Measurements from ENCODE around the gene DGCR2. TPM values are rescaled to one million over a fixed set of nuclear protein-coding genes. Genes with fewer than 3 reads are reported as not detected.
"Not testable (repeated sequence)": the region's sequence is repeated elsewhere in the genome, so short reads cannot be mapped to it uniquely, and the experiment has no call there.

The DGCR2 gene
- total and polyA plus RNA-seq, 3 donors from 2014 or later, result 64.6 to 106 (median 89.5) TPM

GRCh38 chr22:19037282-19038163 is 84.7 kb downstream of the DGCR2 start:
- no peaks in the 10 kb centered on the region for H3K36me3 ChIP-seq (ENCODE audit: low read depth, missing control alignments)
- no peak overlapping the region for H3K27ac ChIP-seq
- intact Hi-C loops (cut with DNase I; ENCODE audit: low total_unique reads), result no loop called here
- DNase-seq, result no peak
- no peaks in the 10 kb centered on the region for H3K4me1 ChIP-seq
- TF ChIP-seq, protein P1, sequence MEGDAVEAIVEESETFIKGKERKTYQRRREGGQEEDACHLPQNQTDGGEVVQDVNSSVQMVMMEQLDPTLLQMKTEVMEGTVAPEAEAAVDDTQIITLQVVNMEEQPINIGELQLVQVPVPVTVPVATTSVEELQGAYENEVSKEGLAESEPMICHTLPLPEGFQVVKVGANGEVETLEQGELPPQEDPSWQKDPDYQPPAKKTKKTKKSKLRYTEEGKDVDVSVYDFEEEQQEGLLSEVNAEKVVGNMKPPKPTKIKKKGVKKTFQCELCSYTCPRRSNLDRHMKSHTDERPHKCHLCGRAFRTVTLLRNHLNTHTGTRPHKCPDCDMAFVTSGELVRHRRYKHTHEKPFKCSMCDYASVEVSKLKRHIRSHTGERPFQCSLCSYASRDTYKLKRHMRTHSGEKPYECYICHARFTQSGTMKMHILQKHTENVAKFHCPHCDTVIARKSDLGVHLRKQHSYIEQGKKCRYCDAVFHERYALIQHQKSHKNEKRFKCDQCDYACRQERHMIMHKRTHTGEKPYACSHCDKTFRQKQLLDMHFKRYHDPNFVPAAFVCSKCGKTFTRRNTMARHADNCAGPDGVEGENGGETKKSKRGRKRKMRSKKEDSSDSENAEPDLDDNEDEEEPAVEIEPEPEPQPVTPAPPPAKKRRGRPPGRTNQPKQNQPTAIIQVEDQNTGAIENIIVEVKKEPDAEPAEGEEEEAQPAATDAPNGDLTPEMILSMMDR (IDR thresholded peaks at IDR 0.05), result no peak
- no peak for TF ChIP-seq POLR2A (IDR thresholded peaks at IDR 0.05)
- H3K27me3 ChIP-seq, result no peaks in the 10 kb centered on the region
- WGBS, 2 donors, result 86 to 87% methylated on average over 17 of the region's 17 CpGs
- H3K4me3 ChIP-seq, result no peak overlapping the region
- no peaks in the 10 kb centered on the region for H3K9me3 ChIP-seq

GRCh38 chr22:19036523-19037273 is 85.5 kb downstream of the DGCR2 start:
- no peak for DNase-seq
- Histone ChIP-seq H3K9me3 (no peaks in the 10 kb centered on the region), H3K27me3 (no peaks in the 10 kb centered on the region), H3K4me3 (no peak overlapping the region), H3K4me1 (no peaks in the 10 kb centered on the region), H3K36me3 (ENCODE audit: low read depth, missing control alignments) (no peaks in the 10 kb centered on the region), H3K27ac (no peak overlapping the region)
- intact Hi-C loops (cut with DNase I; ENCODE audit: low total_unique reads), result no loop called here
- WGBS, 2 donors, result 85 to 90% methylated on average over 13 to 17 of the region's 17 CpGs
- no peak for TF ChIP-seq POLR2A (IDR thresholded peaks at IDR 0.05)
- TF ChIP-seq, protein P1 (IDR thresholded peaks at IDR 0.05), result no peak

DNA sequence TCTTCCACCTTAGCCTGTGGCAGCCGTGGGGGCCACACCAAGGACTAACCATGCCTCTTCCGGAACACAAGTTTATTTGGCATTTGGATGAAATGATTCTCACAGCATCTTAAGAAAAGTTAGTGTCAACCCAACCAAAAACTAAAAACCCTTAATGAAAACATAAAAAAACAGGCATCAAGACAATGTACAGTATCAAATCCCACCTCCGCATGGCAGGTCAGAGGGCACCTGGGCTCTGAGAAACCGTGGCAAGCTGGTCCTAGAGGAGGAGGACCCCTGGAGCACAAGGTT is 86.0 kb downstream of the DGCR2 start:
- intact Hi-C loops (cut with DNase I; ENCODE audit: low total_unique reads), result no loop called here
- DNase-seq, result no peak
- H3K27me3 ChIP-seq, result no peaks in the 10 kb centered on the region
- 78% methylated on average over 4 of the region's 4 CpGs for WGBS, 2 donors
- no peaks in the 10 kb centered on the region for H3K9me3 ChIP-seq
- H3K27ac ChIP-seq, result no peak overlapping the region
- H3K4me3 ChIP-seq, result no peak overlapping the region
- H3K4me1 ChIP-seq, result no peaks in the 10 kb centered on the region
- no peaks in the 10 kb centered on the region for H3K36me3 ChIP-seq (ENCODE audit: low read depth, missing control alignments)
- TF ChIP-seq, protein P1 (IDR thresholded peaks at IDR 0.05), result no peak
- no peak for TF ChIP-seq POLR2A (IDR thresholded peaks at IDR 0.05)

DNA sequence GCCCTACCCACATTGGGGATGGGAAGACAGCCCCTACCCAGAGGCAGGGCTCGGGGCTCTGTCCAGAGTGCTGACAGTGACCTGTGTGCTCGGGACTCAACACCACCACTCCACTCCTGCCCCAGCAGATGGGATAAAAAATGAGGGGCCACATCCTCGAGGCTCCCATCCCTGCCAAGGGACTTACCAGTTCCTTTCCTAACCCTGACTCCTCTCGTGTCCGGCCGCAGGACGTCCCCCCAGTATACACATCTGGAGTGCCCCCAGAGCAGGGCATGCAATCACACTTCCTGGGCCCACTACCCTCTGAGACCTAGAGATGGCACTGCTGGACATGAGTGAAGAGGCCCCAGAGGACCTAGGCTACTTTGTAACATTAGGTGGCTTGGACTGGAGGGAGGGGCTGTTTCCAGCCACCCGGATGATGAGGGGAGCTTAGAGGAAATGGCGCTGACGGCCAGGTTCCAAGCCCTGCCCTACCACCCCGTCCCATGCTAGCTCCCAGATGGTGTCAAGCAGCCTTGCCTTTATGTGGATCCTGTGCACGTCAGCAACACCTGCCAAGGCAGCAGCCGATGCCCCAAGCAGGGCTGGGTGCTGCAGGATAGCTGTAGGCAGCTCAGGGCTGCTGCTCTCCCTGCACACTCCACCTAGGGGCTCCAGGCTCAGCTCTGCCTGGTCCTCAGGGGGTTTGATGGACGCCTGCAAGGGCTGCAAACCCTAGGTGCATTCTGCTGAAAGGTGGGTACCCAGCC is 86.6 kb downstream of the DGCR2 start:
- H3K4me1 ChIP-seq, result no peaks in the 10 kb centered on the region
- intact Hi-C loops (cut with DNase I; ENCODE audit: low total_unique reads), result no loop called here
- H3K27me3 ChIP-seq, result no peaks in the 10 kb centered on the region
- H3K4me3 ChIP-seq, result no peak overlapping the region
- no peaks in the 10 kb centered on the region for H3K36me3 ChIP-seq (ENCODE audit: low read depth, missing control alignments)
- H3K9me3 ChIP-seq, result no peaks in the 10 kb centered on the region
- no peak for TF ChIP-seq POLR2A (IDR thresholded peaks at IDR 0.05)
- TF ChIP-seq, protein P1 (IDR thresholded peaks at IDR 0.05), result no peak
- no peak for DNase-seq
- WGBS, 2 donors, result 45 to 52% methylated on average over 8 to 13 of the region's 14 CpGs
- H3K27ac ChIP-seq, result no peak overlapping the region

GRCh38 chr22:19035126-19035473 is 87.1 kb downstream of the DGCR2 start:
- H3K36me3 ChIP-seq (ENCODE audit: low read depth, missing control alignments); DNase-seq; H3K4me3 ChIP-seq; H3K9me3 ChIP-seq; H3K4me1 ChIP-seq; H3K27me3 ChIP-seq; H3K27ac ChIP-seq; intact Hi-C loops (cut with DNase I; ENCODE audit: low total_unique reads): not testable (repeated sequence)
- whole genome bisulfite sequencing, 2 donors, result 74% methylated on average over 6 of the region's 6 CpGs; no CpG with 5 or more reads in 1 of the 2 donors

- DNase-seq; H3K4me3 ChIP-seq; H3K4me1 ChIP-seq; H3K9me3 ChIP-seq; intact Hi-C loops (cut with DNase I; ENCODE audit: low total_unique reads); H3K27ac ChIP-seq; H3K36me3 ChIP-seq (ENCODE audit: low read depth, missing control alignments); H3K27me3 ChIP-seq: not testable (repeated sequence)
- 71 to 78% methylated on average over 6 to 11 of the region's 12 CpGs for WGBS, 2 donors
Observed at GRCh38 chr22:19034724-19035120, 87.5 kb downstream of the DGCR2 start.

DNA sequence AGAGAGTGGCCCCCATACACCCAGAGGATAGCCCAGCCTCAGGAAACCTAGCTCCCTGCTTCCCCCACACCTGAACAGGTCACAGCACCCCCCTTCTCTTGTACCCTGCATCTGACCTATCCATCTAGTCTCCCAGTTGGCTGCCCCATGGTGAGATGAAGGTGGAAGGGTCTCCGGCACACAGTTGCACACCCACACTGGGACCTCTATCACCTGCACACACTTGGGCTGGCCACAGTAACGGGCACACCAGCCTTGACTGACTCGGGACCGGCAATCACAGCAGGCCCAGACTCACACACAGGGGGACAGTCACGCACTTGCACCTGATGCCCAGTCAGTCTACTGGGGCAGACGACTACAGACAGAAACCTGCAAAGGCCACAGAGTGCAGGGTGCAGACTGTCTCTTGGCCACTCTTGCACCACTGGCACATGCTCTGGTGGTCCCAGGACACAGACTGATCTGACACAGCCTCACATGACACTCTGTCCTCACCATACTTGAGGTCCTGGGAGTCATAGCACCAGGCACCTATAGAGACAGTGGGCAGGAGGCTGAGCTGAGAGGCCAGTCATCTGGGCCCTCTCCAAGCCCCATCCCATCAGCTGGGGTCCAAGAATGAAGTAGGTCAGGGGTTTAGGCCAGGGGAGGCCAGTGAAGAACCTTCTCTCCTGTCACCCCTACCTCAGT is 88.0 kb downstream of the DGCR2 start:
- H3K36me3 ChIP-seq (ENCODE audit: low read depth, missing control alignments); H3K4me3 ChIP-seq; H3K27ac ChIP-seq; H3K4me1 ChIP-seq; H3K27me3 ChIP-seq; intact Hi-C loops (cut with DNase I; ENCODE audit: low total_unique reads); DNase-seq; H3K9me3 ChIP-seq: not testable (repeated sequence)
- WGBS, 2 donors, result 100% methylated on average over 2 of the region's 6 CpGs; no CpG with 5 or more reads in 1 of the 2 donors
